ENCODE data around the gene DARS2. TPM values are rescaled to one million over a fixed set of nuclear protein-coding genes. Genes with fewer than 3 reads are reported as not detected.
"Not testable (repeated sequence)": the region's sequence is repeated elsewhere in the genome, so short reads cannot be mapped to it uniquely, and the experiment has no call there.

The DARS2 gene
- total RNA-seq, 1 donor from 2014 or later, result 56.0 TPM

GRCh38 chr1:173861731-173862145, 37.3 kb downstream of the DARS2 start:
- Histone ChIP-seq H3K79me2 (ENCODE audit: low read depth) (peaks cover 28% of the 10 kb centered on the region), H3F3A (ENCODE audit: low read depth) (peaks cover 88% of the 10 kb centered on the region), H3K27me3 (no peaks in the 10 kb centered on the region), H3K4me3 (no peak overlapping the region), H3K9me3 (ENCODE audit: low read depth) (no peaks in the 10 kb centered on the region), H3K27ac (peak overlapping the region; percentile 33), H3K4me1 (peaks cover 15% of the 10 kb centered on the region), H4K20me1 (ENCODE audit: low read depth) (peaks cover 49% of the 10 kb centered on the region), H3K9ac (no peak overlapping the region), H3K4me2 (no peak overlapping the region), H3K36me3 (peaks cover 40% of the 10 kb centered on the region), H2AFZ (replicated peaks) (no peak overlapping the region)
- no peak for DNase-seq (ENCODE audit: low spot score)
- H3K36me3 Mint-ChIP-seq, result peaks cover 43% of the 10 kb centered on the region
- no peaks in the 10 kb centered on the region for H3K9me3 Mint-ChIP-seq
- H3K4me1 Mint-ChIP-seq, result peaks cover 21% of the 10 kb centered on the region
- TF ChIP-seq CTCF (IDR thresholded peaks at IDR 0.05) (no peak), EZH2phosphoT487 (IDR thresholded peaks at IDR 0.05) (no peak), EZH2 (IDR thresholded peaks at IDR 0.05) (no peak)
- no peak overlapping the region for H3K27ac Mint-ChIP-seq
- H3K27me3 Mint-ChIP-seq (ENCODE audit: insufficient read depth, low read depth), result peaks cover 2% of the 10 kb centered on the region
- H3K4me3 Mint-ChIP-seq, result no peak overlapping the region

GRCh38 chr1:173862146-173862768, 37.8 kb downstream of the DARS2 start:
- not testable (repeated sequence) for DNase-seq (ENCODE audit: low spot score); H3K9me3 ChIP-seq (ENCODE audit: low read depth); H3K9ac ChIP-seq; H3K4me3 ChIP-seq; H2AFZ ChIP-seq (replicated peaks); H3K27me3 ChIP-seq; H3K4me3 Mint-ChIP-seq; H3K27ac Mint-ChIP-seq; H3K9me3 Mint-ChIP-seq; H3K27me3 Mint-ChIP-seq (ENCODE audit: insufficient read depth, low read depth); H3K4me2 ChIP-seq
- Histone ChIP-seq H4K20me1 (ENCODE audit: low read depth) (peaks cover 54% of the 10 kb centered on the region), H3K36me3 (peaks cover 43% of the 10 kb centered on the region), H3K27ac (peak overlapping the region; percentile 33), H3K4me1 (peaks cover 15% of the 10 kb centered on the region), H3K79me2 (ENCODE audit: low read depth) (peaks cover 33% of the 10 kb centered on the region), H3F3A (ENCODE audit: low read depth) (peaks cover 88% of the 10 kb centered on the region)
- Mint-ChIP-seq H3K4me1 (peaks cover 23% of the 10 kb centered on the region), H3K36me3 (peaks cover 45% of the 10 kb centered on the region)

- Mint-ChIP-seq H3K4me1 (peaks cover 23% of the 10 kb centered on the region), H3K36me3 (peaks cover 40% of the 10 kb centered on the region)
- DNase-seq (ENCODE audit: low spot score), result no peak
These were observed 38.3 kb downstream of the DARS2 start for GRCh38 chr1:173862769-173863223.

More at GRCh38 chr1:173862769-173863223, 38.3 kb downstream of the DARS2 start:
- Histone ChIP-seq H3K79me2 (ENCODE audit: low read depth) (peaks cover 38% of the 10 kb centered on the region), H3K36me3 (peaks cover 43% of the 10 kb centered on the region), H4K20me1 (ENCODE audit: low read depth) (peaks cover 58% of the 10 kb centered on the region), H3K27me3 (no peaks in the 10 kb centered on the region), H3K9me3 (ENCODE audit: low read depth) (no peaks in the 10 kb centered on the region), H3F3A (ENCODE audit: low read depth) (peaks cover 88% of the 10 kb centered on the region), H3K4me2 (no peak overlapping the region), H3K4me1 (peaks cover 15% of the 10 kb centered on the region), H3K4me3 (no peak overlapping the region), H3K27ac (peak overlapping the region; percentile 77), H2AFZ (replicated peaks) (no peak overlapping the region), H3K9ac (no peak overlapping the region)
- Mint-ChIP-seq H3K4me3 (no peak overlapping the region), H3K9me3 (no peaks in the 10 kb centered on the region), H3K27me3 (ENCODE audit: insufficient read depth, low read depth) (peaks cover 2% of the 10 kb centered on the region), H3K27ac (no peak overlapping the region)
- TF ChIP-seq EZH2phosphoT487 (IDR thresholded peaks at IDR 0.05) (no peak), EZH2 (IDR thresholded peaks at IDR 0.05) (no peak), CTCF (IDR thresholded peaks at IDR 0.05) (no peak)

Data from neural progenitor cell (in vitro differentiated cells).